GM18520 (cell line): ENCODE data around the gene WSCD2.

ENCODE experiments used
- ATAC-seq: cut with Tn5 transposase; IDR thresholded peaks from one replicate; pipeline ENCODE4 v1.9.1; 2021; ENCODE audit not compliant: unreplicated experiment

The WSCD2 gene

GRCh38 chr12:108231909-108232434, 102.9 kb downstream of the WSCD2 start:
- ATAC-seq: no peak

GRCh38 chr12:108232565-108232964, 103.5 kb downstream of the WSCD2 start:
- no peak for ATAC-seq

- ATAC-seq: no peak
Observed at GRCh38 chr12:108234158-108234557, 105.1 kb downstream of the WSCD2 start.

- no peak for ATAC-seq
Observed at GRCh38 chr12:108235197-108235984, 106.3 kb downstream of the WSCD2 start.

GRCh38 chr12:108235985-108236263, 106.8 kb downstream of the WSCD2 start:
- ATAC-seq: no peak

GRCh38 chr12:108236366-108236765, 107.3 kb downstream of the WSCD2 start:
- no peak for ATAC-seq

GRCh38 chr12:108237272-108237671, 108.2 kb downstream of the WSCD2 start:
- ATAC-seq: no peak

- no peak for ATAC-seq
Observed at GRCh38 chr12:108238474-108238873, 109.4 kb downstream of the WSCD2 start.

- ATAC-seq: no peak
Observed at GRCh38 chr12:108239378-108239777, 110.3 kb downstream of the WSCD2 start.

GRCh38 chr12:108240027-108240785, 111.1 kb downstream of the WSCD2 start:
- ATAC-seq: no peak

GRCh38 chr12:108240928-108241327, 111.8 kb downstream of the WSCD2 start:
- ATAC-seq: no peak

GRCh38 chr12:108241986-108242703, 113.1 kb downstream of the WSCD2 start:
- ATAC-seq: no peak

GRCh38 chr12:108247130-108247529, 118.0 kb downstream of the WSCD2 start:
- no peak for ATAC-seq

GRCh38 chr12:108248011-108248410, 118.9 kb downstream of the WSCD2 start:
- ATAC-seq: no peak

GRCh38 chr12:108252523-108252922, 123.4 kb downstream of the WSCD2 start:
- no peak for ATAC-seq

- no peak for ATAC-seq
Observed at GRCh38 chr12:108253540-108253939, 124.5 kb downstream of the WSCD2 start.

GRCh38 chr12:108254030-108254429, 124.9 kb downstream of the WSCD2 start:
- ATAC-seq: no peak

GRCh38 chr12:108254517-108255251, 125.6 kb downstream of the WSCD2 start:
- ATAC-seq: no peak

- ATAC-seq: no peak
Observed at GRCh38 chr12:108255252-108255602, 126.1 kb downstream of the WSCD2 start.

- ATAC-seq: no peak
Observed at GRCh38 chr12:108257004-108257403, 127.9 kb downstream of the WSCD2 start.

- ATAC-seq: no peak
Observed at GRCh38 chr12:108257610-108258106, 128.6 kb downstream of the WSCD2 start.
